ENCODE measurements around the gene ZNF555.

The ZNF555 gene

GRCh38 chr19:2799273-2800020 lies 41.8 kb upstream of the ZNF555 start:
- Histone ChIP-seq H3K27ac (ENCODE audit: low read length) (no peak overlapping the region), H3K36me3 (ENCODE audit: control insufficient read depth in 1 of 2, insufficient read depth in 2 of 2, low read length in 2 of 2) (peaks cover 8 to 62% of the 10 kb centered on the region in 2 donors), H3K27me3 (ENCODE audit: low read depth, low read length) (no peaks in the 10 kb centered on the region), H3K4me1 (ENCODE audit: control insufficient read depth in 1 of 2, insufficient read depth in 2 of 2, low read length in 2 of 2) (no peaks in the 10 kb centered on the region), H3K4me3 (ENCODE audit: low read depth in 1 of 2, low read length in 2 of 2) (no peak overlapping the region), H3K9me3 (ENCODE audit: control insufficient read depth in 1 of 2, low read length in 2 of 2) (no peaks in the 10 kb centered on the region)

- no peak overlapping the region for H3K27ac ChIP-seq (ENCODE audit: low read length)
- H3K27me3 ChIP-seq (ENCODE audit: low read depth, low read length), result no peaks in the 10 kb centered on the region
- H3K36me3 ChIP-seq (ENCODE audit: control insufficient read depth in 1 of 2, insufficient read depth in 2 of 2, low read length in 2 of 2), result peaks cover 5 to 62% of the 10 kb centered on the region in 2 donors
- no peak overlapping the region for H3K4me3 ChIP-seq (ENCODE audit: low read depth in 1 of 2, low read length in 2 of 2)
- no peaks in the 10 kb centered on the region for H3K4me1 ChIP-seq (ENCODE audit: control insufficient read depth in 1 of 2, insufficient read depth in 2 of 2, low read length in 2 of 2)
- no peaks in the 10 kb centered on the region for H3K9me3 ChIP-seq (ENCODE audit: control insufficient read depth in 1 of 2, low read length in 2 of 2)
Measured at GRCh38 chr19:2800506-2800905, 40.8 kb upstream of the ZNF555 start.

- Histone ChIP-seq H3K4me3 (ENCODE audit: low read depth in 1 of 2, low read length in 2 of 2) (no peak overlapping the region), H3K27ac (ENCODE audit: low read length) (no peak overlapping the region), H3K36me3 (ENCODE audit: control insufficient read depth in 1 of 2, insufficient read depth in 2 of 2, low read length in 2 of 2) (peaks cover 5 to 72% of the 10 kb centered on the region in 2 donors), H3K9me3 (ENCODE audit: control insufficient read depth in 1 of 2, low read length in 2 of 2) (no peaks in the 10 kb centered on the region), H3K27me3 (ENCODE audit: low read depth, low read length) (no peaks in the 10 kb centered on the region), H3K4me1 (ENCODE audit: control insufficient read depth in 1 of 2, insufficient read depth in 2 of 2, low read length in 2 of 2) (no peaks in the 10 kb centered on the region)
Measured at GRCh38 chr19:2802826-2803225, 38.4 kb upstream of the ZNF555 start.

GRCh38 chr19:2803486-2804155 lies 37.7 kb upstream of the ZNF555 start:
- no peaks in the 10 kb centered on the region for H3K4me1 ChIP-seq (ENCODE audit: control insufficient read depth in 1 of 2, insufficient read depth in 2 of 2, low read length in 2 of 2)
- peaks cover 5 to 72% of the 10 kb centered on the region in 2 donors for H3K36me3 ChIP-seq (ENCODE audit: control insufficient read depth in 1 of 2, insufficient read depth in 2 of 2, low read length in 2 of 2)
- no peak overlapping the region for H3K27ac ChIP-seq (ENCODE audit: low read length)
- no peaks in the 10 kb centered on the region for H3K9me3 ChIP-seq (ENCODE audit: control insufficient read depth in 1 of 2, low read length in 2 of 2)
- H3K4me3 ChIP-seq (ENCODE audit: low read depth in 1 of 2, low read length in 2 of 2), result no peak overlapping the region
- H3K27me3 ChIP-seq (ENCODE audit: low read depth, low read length), result no peaks in the 10 kb centered on the region

GRCh38 chr19:2804156-2805004 lies 36.9 kb upstream of the ZNF555 start:
- Histone ChIP-seq H3K4me3 (ENCODE audit: low read depth in 1 of 2, low read length in 2 of 2) (no peak overlapping the region), H3K27ac (ENCODE audit: low read length) (no peak overlapping the region), H3K4me1 (ENCODE audit: control insufficient read depth in 1 of 2, insufficient read depth in 2 of 2, low read length in 2 of 2) (no peaks in the 10 kb centered on the region), H3K27me3 (ENCODE audit: low read depth, low read length) (no peaks in the 10 kb centered on the region), H3K9me3 (ENCODE audit: control insufficient read depth in 1 of 2, low read length in 2 of 2) (no peaks in the 10 kb centered on the region), H3K36me3 (ENCODE audit: control insufficient read depth in 1 of 2, insufficient read depth in 2 of 2, low read length in 2 of 2) (peaks cover 5 to 77% of the 10 kb centered on the region in 2 donors)

GRCh38 chr19:2805261-2805900 lies 35.9 kb upstream of the ZNF555 start:
- no peaks in the 10 kb centered on the region for H3K27me3 ChIP-seq (ENCODE audit: low read depth, low read length)
- no peak overlapping the region for H3K4me3 ChIP-seq (ENCODE audit: low read depth in 1 of 2, low read length in 2 of 2)
- H3K9me3 ChIP-seq (ENCODE audit: control insufficient read depth in 1 of 2, low read length in 2 of 2), result no peaks in the 10 kb centered on the region
- H3K27ac ChIP-seq (ENCODE audit: low read length), result no peak overlapping the region
- no peaks in the 10 kb centered on the region for H3K4me1 ChIP-seq (ENCODE audit: control insufficient read depth in 1 of 2, insufficient read depth in 2 of 2, low read length in 2 of 2)
- peaks cover 5 to 80% of the 10 kb centered on the region in 2 donors for H3K36me3 ChIP-seq (ENCODE audit: control insufficient read depth in 1 of 2, insufficient read depth in 2 of 2, low read length in 2 of 2)

GRCh38 chr19:2805991-2806649 lies 35.2 kb upstream of the ZNF555 start:
- Histone ChIP-seq H3K9me3 (ENCODE audit: control insufficient read depth in 1 of 2, low read length in 2 of 2) (no peaks in the 10 kb centered on the region), H3K27ac (ENCODE audit: low read length) (no peak overlapping the region), H3K36me3 (ENCODE audit: control insufficient read depth in 1 of 2, insufficient read depth in 2 of 2, low read length in 2 of 2) (peaks cover 2 to 80% of the 10 kb centered on the region in 2 donors), H3K27me3 (ENCODE audit: low read depth, low read length) (no peaks in the 10 kb centered on the region), H3K4me1 (ENCODE audit: control insufficient read depth in 1 of 2, insufficient read depth in 2 of 2, low read length in 2 of 2) (no peaks in the 10 kb centered on the region), H3K4me3 (ENCODE audit: low read depth in 1 of 2, low read length in 2 of 2) (no peak overlapping the region)

GRCh38 chr19:2806736-2807378 lies 34.4 kb upstream of the ZNF555 start:
- Histone ChIP-seq H3K27me3 (ENCODE audit: low read depth, low read length) (no peaks in the 10 kb centered on the region), H3K36me3 (ENCODE audit: control insufficient read depth in 1 of 2, insufficient read depth in 2 of 2, low read length in 2 of 2) (peaks cover 0 to 80% of the 10 kb centered on the region in 2 donors), H3K9me3 (ENCODE audit: control insufficient read depth in 1 of 2, low read length in 2 of 2) (no peaks in the 10 kb centered on the region), H3K27ac (ENCODE audit: low read length) (no peak overlapping the region), H3K4me1 (ENCODE audit: control insufficient read depth in 1 of 2, insufficient read depth in 2 of 2, low read length in 2 of 2) (no peaks in the 10 kb centered on the region), H3K4me3 (ENCODE audit: low read depth in 1 of 2, low read length in 2 of 2) (no peak overlapping the region)

- Histone ChIP-seq H3K4me3 (ENCODE audit: low read depth in 1 of 2, low read length in 2 of 2) (no peak overlapping the region), H3K27me3 (ENCODE audit: low read depth, low read length) (no peaks in the 10 kb centered on the region), H3K36me3 (ENCODE audit: control insufficient read depth in 1 of 2, insufficient read depth in 2 of 2, low read length in 2 of 2) (peaks cover 0 to 83% of the 10 kb centered on the region in 2 donors), H3K4me1 (ENCODE audit: control insufficient read depth in 1 of 2, insufficient read depth in 2 of 2, low read length in 2 of 2) (no peaks in the 10 kb centered on the region), H3K9me3 (ENCODE audit: control insufficient read depth in 1 of 2, low read length in 2 of 2) (no peaks in the 10 kb centered on the region), H3K27ac (ENCODE audit: low read length) (no peak overlapping the region)
Measured at GRCh38 chr19:2807379-2808128, 33.7 kb upstream of the ZNF555 start.
